Measurements from ENCODE around the gene FBRS.
"Not testable (repeated sequence)": the region's sequence is repeated elsewhere in the genome, so short reads cannot be mapped to it uniquely, and the experiment has no call there.

FBRS gene

DNA sequence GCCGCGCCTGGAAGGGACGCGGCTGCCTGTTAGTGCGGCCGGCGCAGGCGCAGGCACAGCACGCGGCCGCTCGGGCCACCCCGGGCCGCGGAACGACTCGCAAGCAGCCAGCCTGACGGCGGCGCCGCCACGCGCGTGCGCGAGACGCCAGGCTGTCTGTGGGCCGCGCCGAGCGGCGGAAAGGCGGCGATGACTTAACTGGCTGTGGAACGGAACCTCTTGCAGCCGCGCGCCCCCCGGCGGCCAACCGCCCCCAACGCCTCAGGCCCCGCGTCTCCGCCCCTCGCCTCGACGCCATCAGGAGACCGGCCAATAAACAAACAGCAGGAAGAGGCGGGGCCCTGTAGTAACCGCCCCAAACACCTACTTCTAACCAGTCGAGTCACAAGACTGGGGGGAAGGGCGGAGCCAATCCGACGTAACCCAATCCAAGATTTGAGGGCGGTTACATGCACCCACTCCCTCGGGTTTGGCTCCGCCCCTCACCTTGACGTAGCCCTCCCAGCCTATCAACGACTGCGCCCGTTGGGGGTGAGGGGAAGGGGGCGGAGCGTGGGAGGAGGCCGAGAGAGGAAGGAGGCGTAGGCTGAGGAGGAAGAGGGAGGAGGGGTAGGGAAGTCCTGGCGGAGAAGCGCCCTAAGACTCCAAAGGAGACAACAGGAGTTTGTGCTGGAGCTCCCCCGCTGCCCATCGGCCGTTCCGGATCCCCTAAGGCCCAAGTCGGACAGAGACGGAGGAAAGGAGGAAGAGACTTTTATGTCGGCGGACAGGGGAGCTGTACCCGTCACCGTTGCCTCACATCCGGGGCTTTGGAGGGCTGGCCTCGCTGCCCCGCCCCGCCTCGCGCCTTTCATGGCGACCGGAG is at the start of gene FBRS:
FBRS (plus strand) TSS at position 566 of the 865 bp plus-strand sequence. CDS start 1,088 bp downstream, outside the sequence.
- peak; percentile 100 for DNase-seq (ENCODE audit: extremely low read depth in 1 of 2, low read depth in 1 of 2)

- no peak for DNase-seq (ENCODE audit: extremely low read depth in 1 of 2, low read depth in 1 of 2)
Observed at GRCh38 chr16:30609002-30609925, 49.0 kb upstream of the FBRS start.

DNA sequence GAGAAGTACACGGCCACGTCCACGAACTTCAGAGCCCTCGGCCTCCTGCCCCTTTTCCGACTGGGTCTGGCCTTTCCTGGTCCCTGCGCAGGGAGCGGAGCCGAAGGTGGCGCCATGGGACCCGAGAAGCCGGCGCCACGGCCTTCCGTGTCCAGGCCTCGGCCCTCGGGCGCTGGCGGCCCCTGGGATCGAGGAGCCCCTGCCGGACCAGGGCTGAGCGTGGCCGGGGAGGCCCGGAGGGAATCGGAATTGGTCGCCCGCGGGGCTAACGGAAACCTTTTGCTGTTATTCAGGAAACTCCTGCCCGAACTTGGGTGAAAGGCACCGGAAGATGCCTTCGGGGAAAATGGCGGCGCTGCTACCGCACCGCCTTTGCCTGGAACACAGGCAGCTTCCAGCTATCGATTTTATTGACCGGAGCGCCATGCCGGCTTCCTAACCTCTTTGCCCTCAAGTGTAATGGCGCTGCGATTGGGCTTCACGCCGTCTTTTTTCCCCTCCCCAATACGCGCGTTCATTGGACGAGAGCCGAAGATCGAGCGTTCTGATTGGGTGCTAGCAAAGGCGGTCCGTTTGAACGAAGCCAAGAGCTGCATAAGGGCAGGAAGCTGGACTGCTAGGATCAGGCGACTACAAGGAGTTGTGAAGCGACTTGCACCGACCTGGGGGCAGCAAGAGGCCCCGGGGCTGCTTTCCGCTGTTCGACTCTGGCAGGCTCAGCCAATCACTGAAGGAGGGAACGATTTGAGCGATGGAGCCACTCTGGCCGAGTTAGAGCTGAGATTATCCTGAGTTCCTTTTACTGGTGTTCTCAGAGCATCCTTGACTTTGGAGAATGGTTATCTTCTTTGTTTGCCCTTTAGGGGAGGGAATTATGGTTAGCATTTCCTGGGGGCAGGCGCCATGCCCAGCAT is 48.0 kb upstream of the FBRS start, which contains the start of gene ZNF689:
ZNF689 (minus strand) TSS at position 464 of the 914 bp plus-strand sequence; CDS start at position 116, 348 bp downstream.
- DNase-seq (ENCODE audit: extremely low read depth in 1 of 2, low read depth in 1 of 2) = peak; percentile 82 to 91

DNA sequence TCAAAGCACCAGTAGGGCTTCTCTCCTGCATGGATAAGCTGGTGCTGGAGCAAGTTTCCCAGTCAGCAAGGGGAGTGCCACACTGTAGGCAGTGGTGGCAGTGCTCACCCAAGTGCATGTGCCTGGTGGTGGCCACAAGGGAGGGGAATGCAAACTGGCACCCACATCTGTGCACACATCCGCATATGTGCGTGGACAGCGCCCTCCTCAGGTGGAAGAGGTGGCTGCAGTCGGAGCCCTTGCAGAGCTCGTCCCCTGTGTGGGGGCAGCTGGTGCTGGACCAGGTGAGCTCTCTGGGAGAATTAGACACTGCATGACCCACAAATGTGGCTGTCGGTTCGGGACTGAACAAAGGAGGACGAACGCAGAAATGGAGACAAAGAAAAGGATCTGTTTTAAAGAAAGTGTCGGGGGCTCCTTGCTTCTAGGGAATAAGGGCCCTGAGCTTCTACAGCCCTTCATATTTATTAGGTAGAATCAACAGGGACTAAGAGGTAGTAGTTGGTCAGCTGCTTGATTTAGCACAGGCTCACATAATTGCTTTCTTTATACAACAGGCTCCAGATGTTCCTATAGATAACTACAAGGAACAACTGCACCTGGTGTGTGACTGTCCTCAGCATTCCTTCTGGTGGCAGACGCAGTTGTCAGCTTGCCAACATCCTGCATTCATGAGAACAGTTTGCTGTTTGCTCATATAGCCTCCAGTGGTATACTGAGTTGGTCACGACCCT is 42.7 kb upstream of the FBRS start:
- peak in 1 of 2 donors; percentile 42 for DNase-seq (ENCODE audit: extremely low read depth in 1 of 2, low read depth in 1 of 2)

- DNase-seq (ENCODE audit: extremely low read depth in 1 of 2, low read depth in 1 of 2) = no peak
Observed at GRCh38 chr16:30619202-30619601, 39.0 kb upstream of the FBRS start.

- DNase-seq (ENCODE audit: extremely low read depth in 1 of 2, low read depth in 1 of 2) = no peak
Observed at GRCh38 chr16:30619638-30620037, 38.6 kb upstream of the FBRS start.

GRCh38 chr16:30620169-30620568 is 38.1 kb upstream of the FBRS start:
- no peak for DNase-seq (ENCODE audit: extremely low read depth in 1 of 2, low read depth in 1 of 2)

DNA sequence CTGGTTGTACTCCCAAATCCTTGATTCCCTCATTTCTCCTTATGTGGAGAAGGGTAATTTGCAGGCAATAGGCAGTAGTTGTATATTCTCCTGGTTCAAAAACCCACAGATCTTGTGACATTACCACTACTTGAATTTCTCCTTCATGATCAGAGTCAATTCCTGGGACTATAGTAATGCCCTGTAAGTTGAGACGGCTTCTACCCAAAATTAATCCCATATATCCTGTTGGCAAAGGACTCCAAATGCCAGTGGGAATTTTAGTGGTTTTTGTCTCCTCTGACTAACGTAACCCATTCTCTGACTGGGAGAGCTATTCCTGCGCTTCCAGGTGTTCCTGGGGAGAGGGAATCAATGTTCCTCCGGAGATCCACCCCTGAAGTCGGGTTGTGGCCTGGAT is 36.5 kb upstream of the FBRS start:
- DNase-seq (ENCODE audit: extremely low read depth in 1 of 2, low read depth in 1 of 2) = no peak

DNA sequence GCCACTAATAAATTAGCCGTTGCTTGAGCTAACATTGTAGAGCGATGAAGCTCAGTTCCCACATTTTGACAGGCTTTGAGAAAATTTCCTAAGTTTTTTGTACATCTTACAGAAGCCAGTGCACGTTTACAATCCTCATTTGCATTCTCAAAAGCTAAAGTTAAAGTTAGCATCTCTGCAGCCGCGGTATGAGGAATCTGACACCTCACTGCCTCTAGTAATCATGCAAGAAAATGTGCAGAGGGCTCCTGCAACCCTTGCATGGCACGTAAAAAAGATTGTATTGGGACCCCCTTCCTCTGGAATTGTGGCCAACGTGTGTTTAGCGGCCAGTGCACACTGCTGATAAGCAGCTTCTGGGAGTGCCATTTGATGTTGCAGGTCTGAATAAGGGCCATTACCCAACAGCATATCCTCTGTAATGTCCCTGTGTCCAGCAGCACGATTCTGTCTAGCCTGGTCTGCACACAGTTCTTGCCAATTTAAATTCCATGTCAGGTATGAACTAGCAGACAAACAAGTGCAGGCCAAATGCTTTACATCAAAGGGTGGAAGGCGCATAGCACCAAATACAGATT is 35.7 kb upstream of the FBRS start:
- DNase-seq (ENCODE audit: extremely low read depth in 1 of 2, low read depth in 1 of 2) = no peak

DNA sequence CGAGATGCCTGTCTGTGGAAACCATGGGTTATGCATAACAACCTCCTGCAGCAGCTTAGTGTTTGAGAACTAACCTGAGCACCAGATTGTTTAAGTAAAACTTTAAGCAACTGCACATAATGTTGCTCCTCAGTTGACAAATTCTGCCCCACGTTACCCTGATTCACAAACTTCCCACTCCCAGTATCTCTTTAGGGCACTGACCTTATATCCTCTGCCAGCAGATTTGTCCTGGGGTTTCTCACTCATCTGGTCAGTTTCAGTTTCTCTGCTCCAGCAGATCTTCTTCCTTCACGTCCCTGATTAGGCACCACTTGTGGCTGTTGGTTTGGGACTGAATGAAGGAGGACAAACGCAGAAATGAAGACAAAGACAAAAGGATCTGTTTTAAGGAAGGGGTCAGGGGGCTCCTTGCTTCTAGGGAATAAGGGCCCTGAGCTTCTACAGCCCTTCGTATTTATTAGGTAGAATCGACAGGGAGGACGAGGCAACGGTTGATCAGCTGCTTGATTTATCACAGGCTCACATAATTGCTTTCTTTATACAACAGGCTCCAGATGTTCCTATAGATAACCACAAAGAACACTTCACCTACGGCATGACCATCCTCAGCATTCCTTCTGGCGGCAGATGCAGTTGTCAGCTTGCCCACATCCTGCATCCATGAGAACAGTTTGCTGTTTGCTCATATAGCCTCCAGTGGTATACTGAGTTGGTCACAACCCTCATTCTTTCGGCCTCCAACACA is 34.5 kb upstream of the FBRS start:
- no peak for DNase-seq (ENCODE audit: extremely low read depth in 1 of 2, low read depth in 1 of 2)

GRCh38 chr16:30626236-30626635 is 32.0 kb upstream of the FBRS start:
- no peak for DNase-seq (ENCODE audit: extremely low read depth in 1 of 2, low read depth in 1 of 2)

- peak; percentile 57 to 83 for DNase-seq (ENCODE audit: extremely low read depth in 1 of 2, low read depth in 1 of 2)
Observed at GRCh38 chr16:30628628-30629540, 29.3 kb upstream of the FBRS start.

DNA sequence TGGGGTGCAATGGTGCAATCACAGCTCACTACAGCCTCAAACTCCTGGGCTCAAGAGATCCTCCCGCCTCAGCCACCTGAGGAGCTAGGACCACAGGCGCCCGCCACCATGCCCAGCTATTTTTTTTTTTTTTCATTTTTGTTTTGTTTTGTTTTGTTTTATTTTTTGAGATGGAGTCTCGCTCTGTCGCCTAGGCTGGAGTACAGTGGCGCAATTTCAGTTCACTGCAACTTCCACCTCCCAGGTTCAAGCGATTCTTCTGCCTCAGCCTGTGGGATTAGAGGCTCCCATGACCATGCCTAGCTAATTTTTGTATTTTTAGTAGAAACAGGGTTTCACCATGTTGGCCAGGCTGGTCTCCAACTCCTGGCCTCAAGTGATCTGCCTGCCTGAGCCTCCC is 25.8 kb upstream of the FBRS start:
- not testable (repeated sequence) for DNase-seq (ENCODE audit: extremely low read depth in 1 of 2, low read depth in 1 of 2)

- DNase-seq (ENCODE audit: extremely low read depth in 1 of 2, low read depth in 1 of 2) = no peak
Observed at GRCh38 chr16:30633526-30633925, 24.7 kb upstream of the FBRS start.

GRCh38 chr16:30636599-30636998 is 21.6 kb upstream of the FBRS start:
- no peak for DNase-seq (ENCODE audit: extremely low read depth in 1 of 2, low read depth in 1 of 2)

- not testable (repeated sequence) for DNase-seq (ENCODE audit: extremely low read depth in 1 of 2, low read depth in 1 of 2)
Observed at GRCh38 chr16:30637139-30637538, 21.1 kb upstream of the FBRS start.

DNA sequence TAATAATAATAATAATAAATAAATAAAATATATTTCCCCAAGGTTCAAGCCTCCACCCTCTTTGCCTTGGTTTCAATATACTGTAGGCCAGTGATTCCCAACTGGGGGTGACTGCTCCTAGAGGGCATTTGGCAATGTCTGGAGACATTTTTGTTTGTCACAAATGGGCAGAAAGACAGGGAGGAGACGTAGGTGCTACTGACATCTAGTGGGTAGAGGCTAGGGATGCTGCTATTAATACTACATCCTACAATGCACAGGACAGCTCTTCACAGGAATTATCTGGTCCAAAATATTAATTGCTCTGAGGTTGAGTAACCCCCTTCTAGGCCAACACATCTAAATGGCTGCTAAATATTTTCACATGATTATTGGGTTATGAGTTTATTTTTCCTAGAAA is 20.3 kb upstream of the FBRS start:
- no peak for DNase-seq (ENCODE audit: extremely low read depth in 1 of 2, low read depth in 1 of 2)

All from activated CD8-positive, alpha-beta memory T cell treated with anti-CD3 and anti-CD28 coated beads for 1 hour (primary cell).